Measurements from ENCODE around the gene DACT2. TPM values are rescaled to one million over a fixed set of nuclear protein-coding genes. Genes with fewer than 3 reads are reported as not detected.

The DACT2 gene
- total RNA-seq, 1 experiment from 2014 or later: 21.1 TPM

GRCh38 chr6:168272415-168273325 is 46.9 kb downstream of the DACT2 start:
- DNase-seq: peak in 1 of 2 experiments; percentile 48
- Mint-ChIP-seq H3K4me1 (ENCODE audit: low read depth, unreplicated experiment) (peaks cover 35% of the 10 kb centered on the region), H3K27me3 (ENCODE audit: insufficient read depth, unreplicated experiment) (no peaks in the 10 kb centered on the region), H3K4me3 (ENCODE audit: unreplicated experiment) (peak overlapping the region; percentile 49), H3K9me3 (ENCODE audit: unreplicated experiment) (no peaks in the 10 kb centered on the region), H3K27ac (ENCODE audit: unreplicated experiment) (no peak overlapping the region), H3K36me3 (ENCODE audit: insufficient read depth, unreplicated experiment) (no peaks in the 10 kb centered on the region)
- Histone ChIP-seq H3K4me1 (peaks cover 39% of the 10 kb centered on the region), H3K9me3 (no peaks in the 10 kb centered on the region), H3K4me3 (ENCODE audit: low read depth, low read length) (no peak overlapping the region), H3K27me3 (replicated peaks; ENCODE audit: control insufficient read depth, insufficient read depth, low read length) (no peaks in the 10 kb centered on the region), H3K36me3 (ENCODE audit: control insufficient read depth, insufficient read depth, low read length) (no peaks in the 10 kb centered on the region)
- BruUV-seq (replicated peaks): no TSS peak
- intact Hi-C loops (cut with micrococcal nuclease; ENCODE audit: unreplicated experiment): no loop called here
- POLR2A ChIA-PET: no interaction called here
- TF ChIP-seq CTCF (IDR thresholded peaks at IDR 0.05; ENCODE audit: insufficient read depth in 1 of 2, low read depth in 1 of 2, low read length in 1 of 2, severe bottlenecking in 1 of 2, unreplicated experiment in 1 of 2): no peak
- CTCF ChIA-PET: interaction anchor here (0.6 kb wide), 1 partner anchor 50 kb away, joined by 3 read pairs; no protein-coding TSS in a partner anchor

GRCh38 chr6:168270274-168271172 is 49.1 kb downstream of the DACT2 start:
- H3K9me3 Mint-ChIP-seq (ENCODE audit: unreplicated experiment): no peaks in the 10 kb centered on the region

More at GRCh38 chr6:168270274-168271172, 49.1 kb downstream of the DACT2 start:
- Mint-ChIP-seq H3K27me3 (ENCODE audit: insufficient read depth, unreplicated experiment) (no peaks in the 10 kb centered on the region), H3K36me3 (ENCODE audit: insufficient read depth, unreplicated experiment) (peaks cover 5% of the 10 kb centered on the region), H3K27ac (ENCODE audit: unreplicated experiment) (peak overlapping the region; percentile 6), H3K4me3 (ENCODE audit: unreplicated experiment) (no peak overlapping the region), H3K4me1 (ENCODE audit: low read depth, unreplicated experiment) (peaks cover 39% of the 10 kb centered on the region)
- BruUV-seq (replicated peaks): no TSS peak
- intact Hi-C loops (cut with micrococcal nuclease; ENCODE audit: unreplicated experiment): no loop called here
- Histone ChIP-seq H3K4me3 (ENCODE audit: low read depth, low read length) (no peak overlapping the region), H3K4me1 (peaks cover 51% of the 10 kb centered on the region), H3K27me3 (replicated peaks; ENCODE audit: control insufficient read depth, insufficient read depth, low read length) (no peaks in the 10 kb centered on the region), H3K36me3 (ENCODE audit: control insufficient read depth, insufficient read depth, low read length) (no peaks in the 10 kb centered on the region), H3K9me3 (no peaks in the 10 kb centered on the region)
- POLR2A ChIA-PET: no interaction called here
- DNase-seq: no peak
- CTCF ChIA-PET: no interaction called here
- no peak for TF ChIP-seq CTCF (IDR thresholded peaks at IDR 0.05; ENCODE audit: insufficient read depth in 1 of 2, low read depth in 1 of 2, low read length in 1 of 2, severe bottlenecking in 1 of 2, unreplicated experiment in 1 of 2)

Data from Caco-2 (cell line).